SK-N-SH (cell line): ENCODE data around the gene VASN. TPM values are rescaled to one million over a fixed set of nuclear protein-coding genes. Genes with fewer than 3 reads are reported as not detected.

ENCODE experiments used
- CTCF ChIA-PET: fragments of 300-600, 350-600 bp; formaldehyde crosslinking; extraction: SDS; loops from one replicate; lab custom pipeline; 2021; lab: Yijun Ruan, JAX
- POLR2A ChIA-PET: fragments of 350-600 bp; sonication (Branson Sonifier 250); formaldehyde crosslinking; extraction: SDS; loops from one replicate; lab custom pipeline; 2020; ENCODE audit warnings: antibody characterized with exemption, inconsistent platforms; lab: Yijun Ruan, JAX
- DNase-seq: peaks from one replicate; pipeline ENCODE4 v3.0.0; 2012
- H2AFZ ChIP-seq: fragments of 200-600 bp; sonication (generic); 2 replicates; pipeline ENCODE4 v1.8.1; 2016; ENCODE audit warnings: antibody characterized with exemption, mild to moderate bottlenecking, low read depth
- H3F3A ChIP-seq: fragments of 200-600 bp; sonication (generic); replicated peaks from 2 replicates; pipeline ENCODE3; 2016; ENCODE audit warnings: antibody characterized with exemption, mild to moderate bottlenecking; ENCODE audit not compliant: insufficient read depth
- H3K27ac ChIP-seq, 2 experiments: fragments of 200-500 bp in 1 of 2; fragments of 200-600 bp in 1 of 2; sonication (Bioruptor generic) in 1 of 2; sonication (generic), shearing (Covaris generic) in 1 of 2; 2 replicates each; pipeline versions ENCODE4 v1.5.1 to v1.6.1; 2014 to 2016; ENCODE audit warnings: low read depth in 2 of 2, inconsistent platforms in 1 of 2, low read length in 1 of 2, mild to moderate bottlenecking in 1 of 2, mixed read lengths in 1 of 2
- H3K27me3 ChIP-seq: fragments of 200-600 bp; sonication (generic), shearing (Covaris generic); 2 replicates; pipeline ENCODE4 v1.6.1; 2016; ENCODE audit warnings: mixed run types; ENCODE audit not compliant: insufficient read depth
- H3K36me3 ChIP-seq, 2 experiments: fragments of 200-500 bp in 1 of 2; fragments of 200-600 bp in 1 of 2; sonication (Bioruptor generic) in 1 of 2; sonication (generic) in 1 of 2; replicated peaks in 1 of 2; 2 replicates each; pipeline versions ENCODE3 to v1.5.1; 2014 to 2016; ENCODE audit warnings: low read length in 1 of 2, mild to moderate bottlenecking in 1 of 2; ENCODE audit not compliant: insufficient read depth in 2 of 2, control insufficient read depth in 1 of 2
- H3K4me1 ChIP-seq, 2 experiments: fragments of 200-500 bp in 1 of 2; fragments of 200-600 bp in 1 of 2; sonication (Bioruptor generic) in 1 of 2; sonication (generic), shearing (Covaris generic) in 1 of 2; 2 replicates each; pipeline versions ENCODE4 v1.5.1 to v1.6.1; 2014 to 2016; ENCODE audit warnings: low read depth in 1 of 2, low read length in 1 of 2, mixed run types in 1 of 2; ENCODE audit not compliant: insufficient read depth in 2 of 2, control insufficient read depth in 1 of 2
- H3K4me2 ChIP-seq: fragments of 200-600 bp; sonication (generic), shearing (Covaris generic); 2 replicates; pipeline ENCODE4 v1.6.1; 2017; ENCODE audit warnings: mixed run types
- H3K4me3 ChIP-seq, 2 experiments: fragments of 200-500 bp in 1 of 2; fragments of 200-600 bp in 1 of 2; sonication (Bioruptor generic) in 1 of 2; sonication (generic), shearing (Covaris generic) in 1 of 2; 2 replicates each; pipeline versions ENCODE4 v1.5.1 to v1.8.1; 2014 to 2016; ENCODE audit warnings: low read depth in 2 of 2, inconsistent platforms in 1 of 2, low read length in 1 of 2, mild to moderate bottlenecking in 1 of 2, mixed read lengths in 1 of 2, moderate library complexity in 1 of 2
- H3K79me2 ChIP-seq: fragments of 200-600 bp; sonication (generic); 2 replicates; pipeline ENCODE4 v1.8.1; 2017; ENCODE audit warnings: mild to moderate bottlenecking; ENCODE audit not compliant: insufficient read depth
- H3K9ac ChIP-seq: fragments of 200-600 bp; sonication (generic); 2 replicates; pipeline ENCODE4 v1.6.1; 2017; ENCODE audit warnings: mixed run types
- H3K9me2 ChIP-seq: fragments of 200-600 bp; sonication (generic); 2 replicates; pipeline ENCODE4 v1.6.1; 2017; ENCODE audit warnings: mixed run types
- H3K9me3 ChIP-seq: fragments of 200-600 bp; sonication (generic); 2 replicates; pipeline ENCODE4 v1.6.1; 2017; ENCODE audit warnings: mixed run types, mild to moderate bottlenecking, moderate library complexity
- H4K20me1 ChIP-seq: fragments of 200-600 bp; sonication (generic); 2 replicates; pipeline ENCODE4 v1.6.1; 2017; ENCODE audit warnings: mild to moderate bottlenecking, mixed run types; ENCODE audit not compliant: insufficient read depth
- EP300 ChIP-seq, 2 experiments: IDR thresholded peaks; 2 replicates each; pipeline versions ENCODE4 v1.4.0 to v1.6.1; 2012; ENCODE audit warnings: borderline replicate concordance in 1 of 2, low read depth in 1 of 2, low read length in 1 of 2
- GABPA ChIP-seq: IDR thresholded peaks from 2 replicates; pipeline ENCODE4 v1.4.0; 2012; ENCODE audit warnings: low read depth, mild to moderate bottlenecking
- NFIC ChIP-seq: IDR thresholded peaks from 2 replicates; pipeline ENCODE4 v1.4.0; 2012; ENCODE audit warnings: borderline replicate concordance
- RAD21 ChIP-seq: IDR thresholded peaks from 2 replicates; pipeline ENCODE4 v1.6.1; 2012; ENCODE audit warnings: mild to moderate bottlenecking, low read length
- SIN3A ChIP-seq: IDR thresholded peaks from 2 replicates; pipeline ENCODE4 v1.6.1; 2012; ENCODE audit warnings: low read depth, mild to moderate bottlenecking, low read length, moderate library complexity, borderline replicate concordance
- TCF12 ChIP-seq: IDR thresholded peaks from 2 replicates; pipeline ENCODE4 v1.4.0; 2012
- USF2 ChIP-seq: fragments of 150-350 bp; IDR thresholded peaks from 2 replicates; pipeline ENCODE4 v1.6.1; 2017; ENCODE audit warnings: antibody characterized with exemption, low read length, low read depth, borderline replicate concordance
- WGBS: methylation state at CpG from one replicate; pipeline ENCODE4 v1.1.6; 2017; ENCODE audit warnings: low lambda C conversion rate; 5-methylcytosine and 5-hydroxymethylcytosine counted together
- polyA plus RNA-seq, 3 experiments: library from polyadenylated mRNA; depleted of rRNA; stranded (reverse); fragments of >200 nt; gene quantifications; 2 replicates each; pipeline ENCODE4 v1.2.3, GENCODE V29; 2012
- TF ChIP-seq, protein P1 (sequence below): IDR thresholded peaks from 2 replicates; pipeline ENCODE4 v1.6.1; 2012; ENCODE audit warnings: mild to moderate bottlenecking, low read depth, low read length, moderate library complexity
- TF ChIP-seq, protein P2 (sequence below): IDR thresholded peaks from 2 replicates; pipeline ENCODE4 v1.4.0; 2012; ENCODE audit warnings: low read depth

The VASN gene
- polyA plus RNA-seq, 1 of the 3 experiments (the other 2 are of a cell fraction), result 37.4 TPM

- 90% methylated on average over 11 of the region's 15 CpGs for WGBS
- CTCF ChIA-PET, result interaction anchor here (1.4 to 32.1 kb wide), 5 partner anchors 17 to 111 kb away, joined by 3 to 558 read pairs (median 6); no protein-coding TSS in a partner anchor
Measured at GRCh38 chr16:4375717-4376116, 4.1 kb downstream of the VASN start.

GRCh38 chr16:4376126-4376892 lies 4.7 kb downstream of the VASN start:
- Histone ChIP-seq H4K20me1 (peaks cover 57% of the 10 kb centered on the region), H3K27ac (peak overlapping the region; percentile 76 to 83), H3K9me3 (no peaks in the 10 kb centered on the region), H3K9ac (no peak overlapping the region; the same call in 1 of the 2 replicates), H3F3A (peaks cover 24% of the 10 kb centered on the region), H3K36me3 (peaks cover 0 to 13% of the 10 kb centered on the region in 2 experiments), H3K9me2 (no peaks in the 10 kb centered on the region), H3K27me3 (no peaks in the 10 kb centered on the region), H3K4me1 (peaks cover 34 to 71% of the 10 kb centered on the region in 2 experiments), H3K4me3 (no peak overlapping the region), H2AFZ (no peak overlapping the region), H3K4me2 (peak overlapping the region; percentile 91; the same call in 1 of the 2 replicates), H3K79me2 (peaks cover 68% of the 10 kb centered on the region)
- ChIA-PET POLR2A (interaction anchor here (2.1 kb wide), 1 partner anchor 16 kb away, joined by 11 read pairs; no protein-coding TSS in a partner anchor), CTCF (interaction anchor here (1.4 to 32.1 kb wide), 3 partner anchors 17 to 34 kb away, joined by 3 to 558 read pairs (median 17); no protein-coding TSS in a partner anchor)
- 40% methylated on average over 2 of the region's 31 CpGs for WGBS
- TF ChIP-seq RAD21, result no peak
- peak; percentile 48; the same call in 1 of the 2 replicates for TF ChIP-seq SIN3A
- no peak for TF ChIP-seq USF2
- TF ChIP-seq, protein P1, sequence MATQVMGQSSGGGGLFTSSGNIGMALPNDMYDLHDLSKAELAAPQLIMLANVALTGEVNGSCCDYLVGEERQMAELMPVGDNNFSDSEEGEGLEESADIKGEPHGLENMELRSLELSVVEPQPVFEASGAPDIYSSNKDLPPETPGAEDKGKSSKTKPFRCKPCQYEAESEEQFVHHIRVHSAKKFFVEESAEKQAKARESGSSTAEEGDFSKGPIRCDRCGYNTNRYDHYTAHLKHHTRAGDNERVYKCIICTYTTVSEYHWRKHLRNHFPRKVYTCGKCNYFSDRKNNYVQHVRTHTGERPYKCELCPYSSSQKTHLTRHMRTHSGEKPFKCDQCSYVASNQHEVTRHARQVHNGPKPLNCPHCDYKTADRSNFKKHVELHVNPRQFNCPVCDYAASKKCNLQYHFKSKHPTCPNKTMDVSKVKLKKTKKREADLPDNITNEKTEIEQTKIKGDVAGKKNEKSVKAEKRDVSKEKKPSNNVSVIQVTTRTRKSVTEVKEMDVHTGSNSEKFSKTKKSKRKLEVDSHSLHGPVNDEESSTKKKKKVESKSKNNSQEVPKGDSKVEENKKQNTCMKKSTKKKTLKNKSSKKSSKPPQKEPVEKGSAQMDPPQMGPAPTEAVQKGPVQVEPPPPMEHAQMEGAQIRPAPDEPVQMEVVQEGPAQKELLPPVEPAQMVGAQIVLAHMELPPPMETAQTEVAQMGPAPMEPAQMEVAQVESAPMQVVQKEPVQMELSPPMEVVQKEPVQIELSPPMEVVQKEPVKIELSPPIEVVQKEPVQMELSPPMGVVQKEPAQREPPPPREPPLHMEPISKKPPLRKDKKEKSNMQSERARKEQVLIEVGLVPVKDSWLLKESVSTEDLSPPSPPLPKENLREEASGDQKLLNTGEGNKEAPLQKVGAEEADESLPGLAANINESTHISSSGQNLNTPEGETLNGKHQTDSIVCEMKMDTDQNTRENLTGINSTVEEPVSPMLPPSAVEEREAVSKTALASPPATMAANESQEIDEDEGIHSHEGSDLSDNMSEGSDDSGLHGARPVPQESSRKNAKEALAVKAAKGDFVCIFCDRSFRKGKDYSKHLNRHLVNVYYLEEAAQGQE, result 0 out of 2 replicates have a peak, but pooled peaks have one; percentile 7
- TF ChIP-seq TCF12, result peak; percentile 39; the same call in 1 of the 2 replicates
- TF ChIP-seq NFIC, result peak; percentile 86
- TF ChIP-seq EP300 (IDR thresholded peaks at IDR 0.05; ENCODE audit: borderline replicate concordance in 1 of 2, low read depth in 1 of 2, low read length in 1 of 2), result peak in 1 of 2 experiments; percentile 33; a peak in 1 of 4 replicates
- TF ChIP-seq, protein P2, sequence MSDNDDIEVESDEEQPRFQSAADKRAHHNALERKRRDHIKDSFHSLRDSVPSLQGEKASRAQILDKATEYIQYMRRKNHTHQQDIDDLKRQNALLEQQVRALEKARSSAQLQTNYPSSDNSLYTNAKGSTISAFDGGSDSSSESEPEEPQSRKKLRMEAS, result peak; percentile 57
- TF ChIP-seq, all 33 proteins: peak for 6
- DNase-seq, result peak; percentile 71

More at GRCh38 chr16:4375717-4376116, 4.1 kb downstream of the VASN start:
- POLR2A ChIA-PET, result interaction anchor here (3.4 kb wide), 1 partner anchor 17 kb away, joined by 28 read pairs; no protein-coding TSS in a partner anchor
- Histone ChIP-seq H3K9me3 (no peaks in the 10 kb centered on the region), H3K79me2 (peaks cover 68% of the 10 kb centered on the region), H3K36me3 (peaks cover 0 to 7% of the 10 kb centered on the region in 2 experiments), H3K9me2 (no peaks in the 10 kb centered on the region)
- TF ChIP-seq GABPA, result no peak
- TF ChIP-seq, all 33 proteins: peak for 0
- H3K4me1 ChIP-seq, result peaks cover 40 to 74% of the 10 kb centered on the region in 2 experiments
- peaks cover 54% of the 10 kb centered on the region for H4K20me1 ChIP-seq
- DNase-seq, result no peak
- H3K27ac ChIP-seq, result peak overlapping the region; percentile 76 to 83
- no peak overlapping the region for H2AFZ ChIP-seq
- peaks cover 24% of the 10 kb centered on the region for H3F3A ChIP-seq
- H3K4me2 ChIP-seq, result peak overlapping the region; percentile 91; the same call in 1 of the 2 replicates
- no peak overlapping the region; the same call in 1 of the 2 replicates for H3K9ac ChIP-seq
- no peak overlapping the region for H3K4me3 ChIP-seq
- no peaks in the 10 kb centered on the region for H3K27me3 ChIP-seq
